Measurements from ENCODE around the gene CDK5.

GRCh38 chr7:151091003-151091402, 33.3 kb upstream of the CDK5 start:
- TF ChIP-seq POLR2A (IDR thresholded peaks at IDR 0.05; ENCODE audit: low read length), result no peak
- TF ChIP-seq GATA1 (IDR thresholded peaks at IDR 0.05; ENCODE audit: low read depth, low read length), result no peak

All from erythroblast (primary cell).